Peyer's patch (tissue), 4 donors: Measurements from ENCODE around the gene PPM1L.

Experiments used
- CTCF ChIP-seq, 6 experiments: fragments of 450-650 bp in 4 of 6; fragments of 200-600 bp in 2 of 6; sonication (generic) in 1 of 6; IDR thresholded peaks; one replicate each; pipeline ENCODE4 v1.5.1; 2017 to 2019; ENCODE audit warnings: antibody characterized with exemption in 6 of 6, mild to moderate bottlenecking in 3 of 6, moderate library complexity in 1 of 6
- POLR2A ChIP-seq, 2 donors: fragments of 450-650 bp; IDR thresholded peaks; one replicate each; pipeline ENCODE4 v1.5.1; 2017; ENCODE audit warnings: antibody characterized with exemption in 2 of 2, mild to moderate bottlenecking in 2 of 2, moderate library complexity in 2 of 2

- TF ChIP-seq POLR2A (IDR thresholded peaks at IDR 0.05) (no peak), CTCF (IDR thresholded peaks at IDR 0.05) (no peak)
Observed at GRCh38 chr3:161107311-161107710, 351.3 kb downstream of the PPM1L start.
